Astrocyte (in vitro differentiated cells and primary cell): ENCODE data around the gene ANTXR2. TPM values are rescaled to one million over a fixed set of nuclear protein-coding genes. Genes with fewer than 3 reads are reported as not detected.

ENCODE experiments used
- DNase-seq: peaks from one replicate; pipeline ENCODE4 v3.0.0-alpha.2; 2010; ENCODE audit warnings: low read depth
- FAIRE-seq: peaks from 2 replicates; lab custom pipeline; 2011; peaks lifted over from hg19 to GRCh38; lab: Jason Lieb, UNC
- H2AFZ ChIP-seq: 2 replicates; pipeline ENCODE4 v1.6.0; 2012; ENCODE audit warnings: low read depth, low read length, inconsistent platforms
- H3K27ac ChIP-seq: 2 replicates; pipeline ENCODE4 v1.5.1; 2011; ENCODE audit warnings: low read depth, low read length, inconsistent platforms
- H3K27me3 ChIP-seq: 2 replicates; pipeline ENCODE4 v1.6.0; 2011; ENCODE audit warnings: low read length, inconsistent platforms; ENCODE audit not compliant: insufficient read depth
- H3K36me3 ChIP-seq: 2 replicates; pipeline ENCODE4 v1.5.1; 2011; ENCODE audit warnings: low read length, inconsistent platforms; ENCODE audit not compliant: insufficient read depth
- H3K4me1 ChIP-seq: 2 replicates; pipeline ENCODE4 v1.5.1; 2011; ENCODE audit warnings: low read length, inconsistent platforms; ENCODE audit not compliant: insufficient read depth
- H3K4me2 ChIP-seq: 2 replicates; pipeline ENCODE4 v1.6.0; 2012; ENCODE audit warnings: low read length, inconsistent platforms
- H3K4me3 ChIP-seq: 2 replicates; pipeline ENCODE4 v1.5.1; 2011; ENCODE audit warnings: low read depth, mild to moderate bottlenecking, low read length, inconsistent platforms; ENCODE audit not compliant: insufficient read depth
- H3K79me2 ChIP-seq: 2 replicates; pipeline ENCODE4 v1.6.0; 2012; ENCODE audit warnings: mild to moderate bottlenecking, low read length, inconsistent platforms; ENCODE audit not compliant: insufficient read depth
- H3K9ac ChIP-seq: 2 replicates; pipeline ENCODE4 v1.6.0; 2012; ENCODE audit warnings: mild to moderate bottlenecking, low read length, inconsistent platforms
- H3K9me3 ChIP-seq: 2 replicates; pipeline ENCODE4 v1.5.1; 2012; ENCODE audit warnings: low read depth, mild to moderate bottlenecking, low read length, inconsistent platforms; ENCODE audit not compliant: insufficient read depth
- H4K20me1 ChIP-seq: 2 replicates; pipeline ENCODE4 v1.6.0; 2012; ENCODE audit warnings: low read length, inconsistent platforms; ENCODE audit not compliant: insufficient read depth
- H3K27ac Mint-ChIP-seq: one replicate; pipeline ENCODE4 v1.8.0; 2021; ENCODE audit warnings: mild to moderate bottlenecking, mixed read lengths; ENCODE audit not compliant: unreplicated experiment
- H3K27me3 Mint-ChIP-seq: one replicate; pipeline ENCODE4 v1.8.0; 2021; ENCODE audit warnings: low read depth, mixed read lengths; ENCODE audit not compliant: unreplicated experiment
- H3K36me3 Mint-ChIP-seq: one replicate; pipeline ENCODE4 v1.8.0; 2021; ENCODE audit warnings: low read depth, mixed read lengths; ENCODE audit not compliant: unreplicated experiment
- H3K4me1 Mint-ChIP-seq: one replicate; pipeline ENCODE4 v1.8.0; 2021; ENCODE audit warnings: low read depth, mixed read lengths; ENCODE audit not compliant: unreplicated experiment
- H3K4me3 Mint-ChIP-seq: one replicate; pipeline ENCODE4 v1.8.0; 2021; ENCODE audit warnings: mild to moderate bottlenecking, moderate library complexity, mixed read lengths; ENCODE audit not compliant: unreplicated experiment
- H3K9me3 Mint-ChIP-seq: one replicate; pipeline ENCODE4 v1.8.0; 2021; ENCODE audit warnings: mild to moderate bottlenecking, mixed read lengths; ENCODE audit not compliant: unreplicated experiment
- EZH2 ChIP-seq: IDR thresholded peaks from 2 replicates; pipeline ENCODE4 v1.6.1; 2012; ENCODE audit warnings: mild to moderate bottlenecking, low read length, inconsistent platforms; ENCODE audit not compliant: insufficient read depth
- total RNA-seq: library from RNA; stranded (reverse); gene quantifications from 2 replicates; pipeline ENCODE4 v1.2.1, GENCODE V29; 2021
- TF ChIP-seq, protein P1 (sequence below): IDR thresholded peaks from 2 replicates; pipeline ENCODE4 v1.5.1; 2011; ENCODE audit warnings: low read depth, mild to moderate bottlenecking, inconsistent platforms, low read length, moderate library complexity; ENCODE audit not compliant: insufficient read depth

ANTXR2 gene
- total RNA-seq, 1 donor from 2014 or later = 34.7 TPM

DNA sequence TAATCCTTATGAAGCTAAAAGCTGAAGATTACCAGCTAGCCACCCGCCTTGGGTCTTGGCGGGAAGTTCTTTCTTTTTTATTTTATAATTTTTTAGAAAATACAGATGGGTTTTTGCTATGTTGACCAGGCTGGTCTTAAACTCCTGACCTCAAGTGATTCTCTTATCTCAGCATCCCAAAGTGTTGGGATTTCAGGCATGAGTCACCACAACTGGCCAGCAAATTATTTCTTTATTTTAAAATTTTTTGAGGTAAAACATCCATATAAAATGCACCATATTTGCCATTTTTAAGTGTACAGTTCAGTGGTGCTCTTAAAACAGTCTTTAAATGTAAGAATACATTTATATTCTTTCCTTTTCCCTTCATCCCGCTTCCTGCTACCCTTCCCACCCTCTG is 40.6 kb upstream of the ANTXR2 start:
- Histone ChIP-seq H4K20me1 (no peaks in the 10 kb centered on the region), H3K27ac (no peak overlapping the region), H3K4me1 (no peaks in the 10 kb centered on the region), H3K4me2 (no peak overlapping the region), H3K4me3 (no peak overlapping the region), H2AFZ (no peak overlapping the region), H3K36me3 (no peaks in the 10 kb centered on the region), H3K9me3 (no peaks in the 10 kb centered on the region), H3K27me3 (no peaks in the 10 kb centered on the region), H3K79me2 (no peaks in the 10 kb centered on the region), H3K9ac (no peak overlapping the region)
- Mint-ChIP-seq H3K27ac (no peak overlapping the region), H3K27me3 (no peaks in the 10 kb centered on the region), H3K9me3 (peaks cover 8% of the 10 kb centered on the region), H3K4me1 (no peaks in the 10 kb centered on the region), H3K4me3 (no peak overlapping the region), H3K36me3 (no peaks in the 10 kb centered on the region)
- no peak for FAIRE-seq
- no peak for DNase-seq
- TF ChIP-seq, protein P1, sequence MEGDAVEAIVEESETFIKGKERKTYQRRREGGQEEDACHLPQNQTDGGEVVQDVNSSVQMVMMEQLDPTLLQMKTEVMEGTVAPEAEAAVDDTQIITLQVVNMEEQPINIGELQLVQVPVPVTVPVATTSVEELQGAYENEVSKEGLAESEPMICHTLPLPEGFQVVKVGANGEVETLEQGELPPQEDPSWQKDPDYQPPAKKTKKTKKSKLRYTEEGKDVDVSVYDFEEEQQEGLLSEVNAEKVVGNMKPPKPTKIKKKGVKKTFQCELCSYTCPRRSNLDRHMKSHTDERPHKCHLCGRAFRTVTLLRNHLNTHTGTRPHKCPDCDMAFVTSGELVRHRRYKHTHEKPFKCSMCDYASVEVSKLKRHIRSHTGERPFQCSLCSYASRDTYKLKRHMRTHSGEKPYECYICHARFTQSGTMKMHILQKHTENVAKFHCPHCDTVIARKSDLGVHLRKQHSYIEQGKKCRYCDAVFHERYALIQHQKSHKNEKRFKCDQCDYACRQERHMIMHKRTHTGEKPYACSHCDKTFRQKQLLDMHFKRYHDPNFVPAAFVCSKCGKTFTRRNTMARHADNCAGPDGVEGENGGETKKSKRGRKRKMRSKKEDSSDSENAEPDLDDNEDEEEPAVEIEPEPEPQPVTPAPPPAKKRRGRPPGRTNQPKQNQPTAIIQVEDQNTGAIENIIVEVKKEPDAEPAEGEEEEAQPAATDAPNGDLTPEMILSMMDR = no peak
- TF ChIP-seq EZH2 = no peak

DNA sequence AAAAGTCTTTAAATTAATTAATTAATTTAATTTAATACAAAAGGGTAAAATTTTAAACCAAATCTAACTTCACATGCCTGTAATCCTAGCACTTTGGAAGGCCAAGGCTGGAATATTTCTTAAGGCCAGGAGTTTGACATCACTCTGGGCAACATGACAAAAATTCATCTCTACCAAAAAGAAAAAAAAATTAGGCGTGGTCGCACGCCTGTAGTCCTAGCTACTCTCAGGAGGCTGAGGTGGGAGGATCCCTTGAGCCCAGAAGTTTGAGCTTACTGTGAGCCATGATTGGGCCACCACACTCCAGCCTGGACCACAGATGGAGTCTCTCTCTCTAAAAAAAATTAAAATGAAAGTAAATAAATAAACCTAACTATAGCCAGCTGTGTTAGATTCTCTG is 39.2 kb upstream of the ANTXR2 start:
- Histone ChIP-seq H3K4me1 (no peaks in the 10 kb centered on the region), H3K79me2 (no peaks in the 10 kb centered on the region), H3K36me3 (no peaks in the 10 kb centered on the region), H3K9ac (no peak overlapping the region), H2AFZ (no peak overlapping the region), H3K9me3 (no peaks in the 10 kb centered on the region), H3K27ac (no peak overlapping the region), H3K4me3 (no peak overlapping the region), H3K27me3 (no peaks in the 10 kb centered on the region), H4K20me1 (no peaks in the 10 kb centered on the region), H3K4me2 (no peak overlapping the region)
- no peak for TF ChIP-seq EZH2
- TF ChIP-seq, protein P1 = no peak
- Mint-ChIP-seq H3K9me3 (peaks cover 2% of the 10 kb centered on the region), H3K27me3 (no peaks in the 10 kb centered on the region), H3K27ac (no peak overlapping the region), H3K4me3 (no peak overlapping the region), H3K36me3 (no peaks in the 10 kb centered on the region), H3K4me1 (no peaks in the 10 kb centered on the region)
- FAIRE-seq (no peak), DNase-seq (no peak)

DNA sequence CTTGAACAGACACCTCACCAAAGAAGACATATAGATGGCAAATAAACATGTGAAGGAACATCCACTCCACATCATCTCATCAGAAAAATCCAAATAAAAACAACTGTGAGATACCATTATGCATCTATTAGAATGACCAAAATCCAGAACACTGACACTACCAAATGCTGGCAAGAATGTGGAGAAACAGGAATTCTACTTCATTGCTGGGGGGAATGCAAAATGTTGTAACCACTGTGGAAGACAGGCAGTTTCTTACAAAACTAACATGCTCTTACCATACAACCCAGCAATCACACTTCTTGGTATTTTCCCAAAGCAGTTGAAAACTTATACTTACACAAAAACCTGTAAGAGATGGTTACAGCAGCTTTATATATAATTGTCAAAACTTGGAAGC is 38.2 kb upstream of the ANTXR2 start:
- H3K36me3 ChIP-seq = no peaks in the 10 kb centered on the region
- H3K4me3 ChIP-seq = no peak overlapping the region
- H3K9ac ChIP-seq = no peak overlapping the region
- H3K9me3 ChIP-seq = no peaks in the 10 kb centered on the region
- TF ChIP-seq EZH2 = no peak
- TF ChIP-seq, protein P1 = no peak
- Mint-ChIP-seq H3K9me3 (peaks cover 7% of the 10 kb centered on the region), H3K27ac (no peak overlapping the region), H3K36me3 (no peaks in the 10 kb centered on the region), H3K4me3 (no peak overlapping the region), H3K4me1 (no peaks in the 10 kb centered on the region), H3K27me3 (no peaks in the 10 kb centered on the region)
- no peak for DNase-seq
- no peaks in the 10 kb centered on the region for H4K20me1 ChIP-seq
- FAIRE-seq = no peak
- no peak overlapping the region for H3K27ac ChIP-seq
- no peaks in the 10 kb centered on the region for H3K27me3 ChIP-seq
- no peaks in the 10 kb centered on the region for H3K79me2 ChIP-seq
- H2AFZ ChIP-seq = no peak overlapping the region
- H3K4me2 ChIP-seq = no peak overlapping the region
- H3K4me1 ChIP-seq = no peaks in the 10 kb centered on the region
